Calu3 (cell line): ENCODE results near the gene RAPGEF6. TPM values are rescaled to one million over a fixed set of nuclear protein-coding genes. Genes with fewer than 3 reads are reported as not detected.
"Not testable (repeated sequence)": the region's sequence is repeated elsewhere in the genome, so short reads cannot be mapped to it uniquely, and the experiment has no call there.

ENCODE experiments used
- BruUV-seq: library from RNA; stranded (reverse); fragments of 400-500 nt; replicated peaks from 2 replicates; lab custom pipeline; 2021; lab: Mats Ljungman, UMichigan
- CTCF ChIA-PET: fragments of 300-600 bp; sonication (Branson Sonifier 250); formaldehyde crosslinking; loops from one replicate; lab custom pipeline; 2022; ENCODE audit warnings: antibody characterized with exemption; lab: Charles Lee
- DNase-seq: peaks from one replicate; pipeline ENCODE4 v3.0.0; 2022
- H3K27ac Mint-ChIP-seq: one replicate; pipeline ENCODE4 v1.8.0; 2022; ENCODE audit warnings: mixed read lengths; ENCODE audit not compliant: unreplicated experiment
- H3K27me3 Mint-ChIP-seq: one replicate; pipeline ENCODE4 v1.8.0; 2022; ENCODE audit warnings: mixed read lengths; ENCODE audit not compliant: unreplicated experiment
- H3K36me3 Mint-ChIP-seq: one replicate; pipeline ENCODE4 v1.8.0; 2022; ENCODE audit warnings: mild to moderate bottlenecking, moderate library complexity, mixed read lengths; ENCODE audit not compliant: insufficient read depth, unreplicated experiment
- H3K4me1 Mint-ChIP-seq: one replicate; pipeline ENCODE4 v1.8.0; 2022; ENCODE audit warnings: mild to moderate bottlenecking, low read depth, mixed read lengths; ENCODE audit not compliant: unreplicated experiment
- H3K4me3 Mint-ChIP-seq: one replicate; pipeline ENCODE4 v1.8.0; 2022; ENCODE audit warnings: mild to moderate bottlenecking, low read depth, moderate library complexity, mixed read lengths; ENCODE audit not compliant: unreplicated experiment
- H3K9me3 Mint-ChIP-seq: one replicate; pipeline ENCODE4 v1.8.0; 2022; ENCODE audit warnings: low read depth, mixed read lengths; ENCODE audit not compliant: unreplicated experiment
- intact Hi-C: fragments of 100-400 bp; cut with micrococcal nuclease; formaldehyde crosslinking; loops from one replicate; pipeline ENCODE4 v1.10.0; 2022; ENCODE audit not compliant: unreplicated experiment
- total RNA-seq: library from RNA; stranded (reverse); gene quantifications from 2 replicates; pipeline ENCODE4 v1.2.3, GENCODE V29; 2022
- TF ChIP-seq, protein P1 (sequence below): fragments of 200-600 bp; IDR thresholded peaks from one replicate; pipeline ENCODE4 v1.8.0; 2022; ENCODE audit warnings: antibody characterized with exemption; ENCODE audit not compliant: unreplicated experiment

The RAPGEF6 gene
- total RNA-seq, 1 experiment from 2014 or later, result 27.3 TPM

DNA sequence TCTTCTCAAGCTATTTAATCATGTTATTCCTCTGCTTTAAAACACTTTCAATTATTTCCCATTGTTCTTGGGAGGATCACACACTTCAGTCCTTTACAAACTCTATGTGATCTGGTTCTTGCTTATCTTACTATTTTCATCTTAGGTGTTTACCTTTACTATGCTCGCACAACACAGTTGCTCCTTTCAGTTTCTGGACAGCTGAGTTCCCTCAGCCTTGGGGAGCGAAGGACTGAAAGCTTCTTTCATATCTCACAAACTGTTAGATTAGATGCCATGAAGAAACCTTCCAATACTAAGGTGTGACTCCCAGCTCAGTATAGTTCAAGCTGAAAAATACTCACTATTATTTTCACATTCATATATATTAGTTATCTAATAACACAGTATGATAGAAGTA lies 253.3 kb downstream of the RAPGEF6 start:
- Mint-ChIP-seq H3K4me3 (no peak overlapping the region), H3K9me3 (peaks cover 2% of the 10 kb centered on the region), H3K36me3 (peaks cover 24% of the 10 kb centered on the region), H3K27me3 (no peaks in the 10 kb centered on the region), H3K4me1 (peaks cover 33% of the 10 kb centered on the region), H3K27ac (peak overlapping the region; percentile 93)
- CTCF ChIA-PET, result interaction anchor here (0.7 to 1.8 kb wide), 8 partner anchors 27 to 510 kb away, joined by 3 to 13 read pairs (median 4); partner anchors contain the start of genes CDC42SE2 and HINT1
- intact Hi-C loops, result loop anchor here (5.0 kb wide), 2 partner anchors 219 to 269 kb away; no protein-coding TSS in a partner anchor
- no TSS peak for BruUV-seq
- TF ChIP-seq, protein P1, sequence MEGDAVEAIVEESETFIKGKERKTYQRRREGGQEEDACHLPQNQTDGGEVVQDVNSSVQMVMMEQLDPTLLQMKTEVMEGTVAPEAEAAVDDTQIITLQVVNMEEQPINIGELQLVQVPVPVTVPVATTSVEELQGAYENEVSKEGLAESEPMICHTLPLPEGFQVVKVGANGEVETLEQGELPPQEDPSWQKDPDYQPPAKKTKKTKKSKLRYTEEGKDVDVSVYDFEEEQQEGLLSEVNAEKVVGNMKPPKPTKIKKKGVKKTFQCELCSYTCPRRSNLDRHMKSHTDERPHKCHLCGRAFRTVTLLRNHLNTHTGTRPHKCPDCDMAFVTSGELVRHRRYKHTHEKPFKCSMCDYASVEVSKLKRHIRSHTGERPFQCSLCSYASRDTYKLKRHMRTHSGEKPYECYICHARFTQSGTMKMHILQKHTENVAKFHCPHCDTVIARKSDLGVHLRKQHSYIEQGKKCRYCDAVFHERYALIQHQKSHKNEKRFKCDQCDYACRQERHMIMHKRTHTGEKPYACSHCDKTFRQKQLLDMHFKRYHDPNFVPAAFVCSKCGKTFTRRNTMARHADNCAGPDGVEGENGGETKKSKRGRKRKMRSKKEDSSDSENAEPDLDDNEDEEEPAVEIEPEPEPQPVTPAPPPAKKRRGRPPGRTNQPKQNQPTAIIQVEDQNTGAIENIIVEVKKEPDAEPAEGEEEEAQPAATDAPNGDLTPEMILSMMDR, result no peak
- no peak for DNase-seq

DNA sequence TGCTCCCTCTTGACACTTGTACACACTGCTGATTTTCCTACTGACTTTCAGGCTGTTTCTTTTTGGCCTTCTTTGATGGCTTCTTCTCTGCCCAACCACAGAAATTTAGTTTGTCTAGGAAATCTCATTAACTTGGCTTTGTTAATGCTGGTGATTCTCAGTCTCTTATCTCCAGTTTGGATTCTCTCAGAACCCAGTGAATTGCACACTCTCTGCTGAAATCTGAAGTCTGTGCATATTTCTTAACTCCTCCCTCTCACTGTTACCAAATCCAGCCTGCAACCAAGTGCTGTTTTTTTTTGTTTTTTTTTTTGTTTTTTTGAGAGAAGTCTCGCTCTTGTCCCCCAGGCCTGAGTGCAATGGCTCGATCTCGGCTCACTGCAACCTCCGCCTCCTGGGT lies 254.0 kb downstream of the RAPGEF6 start:
- DNase-seq, result no peak
- no TSS peak for BruUV-seq
- Mint-ChIP-seq H3K4me1 (peaks cover 33% of the 10 kb centered on the region), H3K36me3 (peaks cover 18% of the 10 kb centered on the region), H3K4me3 (peak overlapping the region; percentile 38), H3K9me3 (peaks cover 2% of the 10 kb centered on the region), H3K27me3 (no peaks in the 10 kb centered on the region), H3K27ac (peak overlapping the region; percentile 93)
- CTCF ChIA-PET, result no interaction called here
- TF ChIP-seq, protein P1, result no peak
- intact Hi-C loops, result loop anchor here (5.0 kb wide), 2 partner anchors 219 to 269 kb away; no protein-coding TSS in a partner anchor

DNA sequence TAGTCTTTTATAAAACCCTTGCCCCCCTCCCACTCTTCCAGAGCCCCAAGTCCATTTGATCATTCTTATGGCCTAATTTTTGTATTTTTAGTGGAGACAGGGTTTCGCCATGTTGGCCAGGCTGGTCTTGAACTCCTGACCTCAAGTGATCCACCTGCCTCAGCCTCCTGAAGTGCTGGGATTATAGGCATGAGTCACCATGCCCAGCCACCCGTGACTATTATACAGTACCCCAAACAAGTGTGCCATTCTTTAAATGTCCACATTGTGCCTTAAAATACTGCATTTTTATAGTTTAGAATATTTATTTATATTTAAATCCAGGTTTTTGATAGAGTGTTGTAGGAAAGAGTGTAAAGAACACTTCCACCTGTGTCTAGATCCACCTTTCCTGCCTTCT lies 254.8 kb downstream of the RAPGEF6 start:
- intact Hi-C loops, result loop anchor here (5.0 kb wide), 2 partner anchors 218 to 268 kb away; no protein-coding TSS in a partner anchor
- Mint-ChIP-seq H3K4me3 (peak overlapping the region; percentile 38), H3K36me3 (peaks cover 18% of the 10 kb centered on the region), H3K4me1 (peaks cover 38% of the 10 kb centered on the region), H3K27ac (peak overlapping the region; percentile 93)
- H3K9me3 Mint-ChIP-seq, DNase-seq, CTCF ChIA-PET, H3K27me3 Mint-ChIP-seq: not testable (repeated sequence)
- BruUV-seq, result TSS peak; percentile 69

DNA sequence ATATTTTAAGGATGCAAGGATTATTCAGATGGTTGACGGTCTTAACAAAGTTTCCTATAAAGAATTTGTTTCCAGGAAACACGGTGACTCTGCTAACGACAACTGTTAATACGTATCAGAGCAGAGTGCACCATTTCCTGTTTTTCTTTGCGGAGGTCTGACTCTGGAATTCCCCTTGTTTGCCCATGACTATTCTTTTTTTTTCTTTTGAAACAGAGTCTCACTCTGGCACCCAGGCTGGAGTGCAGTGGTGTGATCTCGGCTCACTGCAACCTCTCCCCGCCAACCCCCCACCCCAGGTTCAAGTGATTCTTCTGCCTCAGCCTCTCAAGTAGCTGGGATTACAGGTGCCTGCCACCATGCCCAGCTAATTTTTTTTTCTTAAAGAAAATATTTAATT lies 255.3 kb downstream of the RAPGEF6 start:
- no TSS peak for BruUV-seq
- CTCF ChIA-PET, result interaction anchor here (1.1 kb wide), 1 partner anchor 115 kb away, joined by 3 read pairs; the partner anchor contains the start of gene CDC42SE2
- Mint-ChIP-seq H3K27ac (peak overlapping the region; percentile 93), H3K4me1 (peaks cover 41% of the 10 kb centered on the region), H3K9me3 (peaks cover 2% of the 10 kb centered on the region), H3K4me3 (peak overlapping the region; percentile 38), H3K27me3 (no peaks in the 10 kb centered on the region), H3K36me3 (peaks cover 18% of the 10 kb centered on the region)
- TF ChIP-seq, protein P1, result no peak
- peak; percentile 64 for DNase-seq
- intact Hi-C loops, result loop anchor here (2.0 to 5.0 kb wide), 4 partner anchors 97 to 267 kb away; partner anchors contain the start of gene CDC42SE2
